H1 (cell line): Measurements from ENCODE around the gene SLC25A51. TPM values are rescaled to one million over a fixed set of nuclear protein-coding genes. Genes with fewer than 3 reads are reported as not detected.

Experiments used
- CTCF ChIA-PET: fragments of 300-600 bp; sonication (Branson Sonifier 250); formaldehyde crosslinking; loops from one replicate; lab custom pipeline; 2021; ENCODE audit not compliant: partially characterized antibody; lab: Charles Lee
- POLR2A ChIA-PET: fragments of 300-600 bp; sonication (Branson Sonifier 250); formaldehyde crosslinking; loops from one replicate; lab custom pipeline; 2021; ENCODE audit warnings: inconsistent platforms; ENCODE audit not compliant: partially characterized antibody; lab: Charles Lee
- DNase-seq, 2 experiments: peaks; one replicate each; pipeline versions ENCODE4 v3.0.0 to v3.0.0-alpha.2; 2010 to 2022; ENCODE audit warnings: low spot score in 2 of 2, low read depth in 1 of 2, mixed read lengths in 1 of 2
- FAIRE-seq: peaks from 2 replicates; lab custom pipeline; 2011; peaks lifted over from hg19 to GRCh38; lab: Jason Lieb, UNC
- H2AFZ ChIP-seq: 2 replicates; pipeline ENCODE4 v1.8.1; 2012; ENCODE audit warnings: low read length, inconsistent platforms
- H2AK5ac ChIP-seq: 2 replicates; pipeline ENCODE4 v1.6.1; 2013; ENCODE audit warnings: low read depth, low read length
- H2BK120ac ChIP-seq: replicated peaks from 2 replicates; pipeline ENCODE3; 2013; ENCODE audit warnings: low read depth, low read length, inconsistent platforms
- H2BK12ac ChIP-seq: 2 replicates; pipeline ENCODE4 v1.6.1; 2013; ENCODE audit warnings: low read depth, low read length
- H2BK15ac ChIP-seq: 2 replicates; pipeline ENCODE4 v1.6.1; 2013; ENCODE audit warnings: low read length
- H2BK20ac ChIP-seq: 2 replicates; pipeline ENCODE4 v1.6.1; 2013; ENCODE audit warnings: low read length
- H2BK5ac ChIP-seq: 2 replicates; pipeline ENCODE4 v1.6.1; 2013; ENCODE audit warnings: low read depth, low read length
- H3K14ac ChIP-seq: 2 replicates; pipeline ENCODE4 v1.6.1; 2013; ENCODE audit warnings: inconsistent platforms; ENCODE audit not compliant: insufficient read length
- H3K18ac ChIP-seq: 2 replicates; pipeline ENCODE4 v1.6.1; 2013; ENCODE audit warnings: low read length; ENCODE audit errors: extremely low read depth
- H3K23ac ChIP-seq: 2 replicates; pipeline ENCODE4 v1.6.1; 2013; ENCODE audit warnings: inconsistent platforms; ENCODE audit not compliant: insufficient read length
- H3K23me2 ChIP-seq: 2 replicates; pipeline ENCODE4 v1.6.1; 2013; ENCODE audit warnings: low read depth, low read length
- H3K27ac ChIP-seq: 2 replicates; pipeline ENCODE4 v1.6.1; 2011; ENCODE audit warnings: low read depth, low read length, inconsistent platforms
- H3K27me3 ChIP-seq, 4 experiments: replicated peaks in 1 of 4; 1 replicate in 1 of 4; 2 replicates in 3 of 4; pipeline versions ENCODE4 v1.6.1 to v1.8.1; 2011 to 2013; ENCODE audit warnings: low read length in 3 of 4, mild to moderate bottlenecking in 3 of 4, inconsistent platforms in 2 of 4, mixed read lengths in 2 of 4, moderate library complexity in 1 of 4; ENCODE audit not compliant: control insufficient read depth in 3 of 4, insufficient read depth in 3 of 4; ENCODE audit errors: extremely low read depth in 1 of 4
- H3K36me3 ChIP-seq, 4 experiments: 2 replicates each; pipeline versions ENCODE4 v1.6.1 to v1.8.1; 2011 to 2013; ENCODE audit warnings: mild to moderate bottlenecking in 4 of 4, low read length in 3 of 4, moderate library complexity in 2 of 4, control low read depth in 1 of 4, inconsistent platforms in 1 of 4; ENCODE audit not compliant: insufficient read depth in 4 of 4, control insufficient read depth in 2 of 4
- H3K4ac ChIP-seq: replicated peaks from 2 replicates; pipeline ENCODE3; 2013; ENCODE audit warnings: low read length, low read depth, mixed read lengths, inconsistent platforms; ENCODE audit not compliant: insufficient read length
- H3K4me1 ChIP-seq, 4 experiments: replicated peaks in 1 of 4; 1 replicate in 1 of 4; 2 replicates in 3 of 4; pipeline versions ENCODE4 v1.6.1 to v1.8.1; 2011 to 2013; ENCODE audit warnings: low read length in 3 of 4, inconsistent platforms in 2 of 4, mixed read lengths in 1 of 4; ENCODE audit not compliant: insufficient read depth in 4 of 4, control insufficient read depth in 3 of 4
- H3K4me2 ChIP-seq, 2 experiments: 2 replicates each; pipeline versions ENCODE4 v1.6.1 to v1.8.1; 2011 to 2013; ENCODE audit warnings: low read depth in 2 of 2, low read length in 2 of 2, control low read depth in 1 of 2, inconsistent platforms in 1 of 2, mild to moderate bottlenecking in 1 of 2; ENCODE audit not compliant: insufficient read depth in 1 of 2
- H3K4me3 ChIP-seq, 4 experiments: fragments of 200-600, 300-600 bp in 1 of 4; sonication (generic), shearing (Covaris generic), sonication (Bioruptor Twin) in 1 of 4; 2 replicates each; pipeline versions ENCODE4 v1.5.1 to v1.8.1; 2011 to 2016; ENCODE audit warnings: low read length in 4 of 4, low read depth in 3 of 4, control low read depth in 2 of 4, inconsistent platforms in 2 of 4, mild to moderate bottlenecking in 2 of 4, mixed read lengths in 1 of 4, moderate library complexity in 1 of 4; ENCODE audit not compliant: insufficient read depth in 2 of 4; ENCODE audit errors: extremely low read depth in 1 of 4
- H3K56ac ChIP-seq: replicated peaks from 2 replicates; pipeline ENCODE3; 2013; ENCODE audit warnings: low read depth, mild to moderate bottlenecking, mixed read lengths, low read length, inconsistent platforms; ENCODE audit not compliant: insufficient read length
- H3K79me1 ChIP-seq: 2 replicates; pipeline ENCODE4 v1.6.1; 2013; ENCODE audit warnings: low read depth, low read length, control low read depth
- H3K79me2 ChIP-seq, 2 experiments: 2 replicates each; pipeline versions ENCODE4 v1.6.1 to v1.8.1; 2012 to 2013; ENCODE audit warnings: low read length in 2 of 2, mild to moderate bottlenecking in 2 of 2, inconsistent platforms in 1 of 2; ENCODE audit not compliant: insufficient read depth in 2 of 2, control insufficient read depth in 1 of 2
- H3K9ac ChIP-seq, 4 experiments: replicated peaks in 1 of 4; 1 replicate in 1 of 4; 2 replicates in 3 of 4; pipeline versions ENCODE4 v1.6.1 to v1.8.1; 2011 to 2013; ENCODE audit warnings: low read depth in 3 of 4, low read length in 3 of 4, control low read depth in 2 of 4, mild to moderate bottlenecking in 2 of 4, moderate library complexity in 2 of 4, inconsistent platforms in 1 of 4; ENCODE audit errors: extremely low read depth in 1 of 4
- H3K9me3 ChIP-seq, 2 experiments: 2 replicates each; pipeline versions ENCODE4 v1.6.1 to v1.8.1; 2012 to 2013; ENCODE audit warnings: mild to moderate bottlenecking in 2 of 2, moderate library complexity in 2 of 2, control low read depth in 1 of 2, inconsistent platforms in 1 of 2, low read depth in 1 of 2, low read length in 1 of 2, mixed read lengths in 1 of 2; ENCODE audit not compliant: insufficient read depth in 2 of 2
- H4K20me1 ChIP-seq, 2 experiments: replicated peaks in 1 of 2; 2 replicates each; pipeline versions ENCODE3 to v1.8.1; 2011 to 2013; ENCODE audit warnings: inconsistent platforms in 2 of 2, low read length in 2 of 2, mild to moderate bottlenecking in 1 of 2; ENCODE audit not compliant: insufficient read depth in 2 of 2, control insufficient read depth in 1 of 2
- H4K5ac ChIP-seq: 2 replicates; pipeline ENCODE4 v1.6.1; 2013; ENCODE audit warnings: low read length, low read depth, mixed read lengths, inconsistent platforms; ENCODE audit not compliant: insufficient read length
- H4K8ac ChIP-seq: 2 replicates; pipeline ENCODE4 v1.8.0; 2013; ENCODE audit warnings: mild to moderate bottlenecking, moderate library complexity, low read length, inconsistent platforms; ENCODE audit not compliant: insufficient read depth; ENCODE audit errors: extremely low read depth
- H4K91ac ChIP-seq: replicated peaks from 2 replicates; pipeline ENCODE3; 2013; ENCODE audit warnings: low read length, mixed read lengths, inconsistent platforms; ENCODE audit not compliant: insufficient read length
- HDAC2 ChIP-seq, 2 experiments: fragments of 300-600 bp in 1 of 2; sonication (generic) in 1 of 2; IDR thresholded peaks; 2 replicates each; pipeline ENCODE4 v1.6.1; 2011 to 2012; ENCODE audit warnings: low read depth in 2 of 2, low read length in 2 of 2, mild to moderate bottlenecking in 2 of 2, moderate library complexity in 2 of 2, borderline replicate concordance in 1 of 2, inconsistent platforms in 1 of 2
- SIX5 ChIP-seq: IDR thresholded peaks from 2 replicates; pipeline ENCODE4 v1.6.1; 2011; ENCODE audit warnings: mild to moderate bottlenecking, low read depth, low read length
- YY1 ChIP-seq: IDR thresholded peaks from 2 replicates; pipeline ENCODE4 v1.6.1; 2011; ENCODE audit warnings: low read depth, mild to moderate bottlenecking, low read length
- WGBS, 2 experiments: shearing (Covaris generic) in 1 of 2; methylation state at CpG; one replicate each; pipeline versions ENCODE4 v1.1.6 to v1.1.7; 2013 to 2015; ENCODE audit warnings: low lambda C conversion rate in 2 of 2, mixed read lengths in 2 of 2, inconsistent platforms in 1 of 2, low coverage in 1 of 2, missing lambda C conversion rate in 1 of 2; ENCODE audit not compliant: insufficient replicate concordance in 2 of 2, insufficient coverage in 1 of 2, insufficient read length in 1 of 2; ENCODE audit errors: extremely low coverage in 1 of 2, missing lambda C conversion rate in 1 of 2; 5-methylcytosine and 5-hydroxymethylcytosine counted together
- polyA plus RNA-seq, 7 experiments: library from polyadenylated mRNA; depleted of rRNA in 3 of 7; stranded (reverse) in 5 of 7; unstranded in 2 of 7; fragments of >200 nt in 5 of 7; fragments of 200-250 nt in 2 of 7; gene quantifications; 1 replicate in 5 of 7; 2 replicates in 1 of 7; 4 replicates in 1 of 7; pipeline versions ENCODE4 v1.2.1 to v1.2.3, GENCODE V29; 2011 to 2013; ENCODE audit warnings: missing spikeins in 2 of 7, mixed read lengths in 2 of 7
- total RNA-seq: library from RNA; stranded (reverse); fragmentation: NEBNext Ultra II Directional; extraction: Animal tissue kit (Norgen Biotek cat#: 25700); gene quantifications from 2 replicates; pipeline ENCODE4 v1.2.1, GENCODE V29; 2021

The SLC25A51 gene
- total and polyA plus RNA-seq, 2 of the 8 experiments (the other 6 are each of a cell fraction or from before 2014, with no cell fraction given): 8.0 to 14.5 TPM

DNA sequence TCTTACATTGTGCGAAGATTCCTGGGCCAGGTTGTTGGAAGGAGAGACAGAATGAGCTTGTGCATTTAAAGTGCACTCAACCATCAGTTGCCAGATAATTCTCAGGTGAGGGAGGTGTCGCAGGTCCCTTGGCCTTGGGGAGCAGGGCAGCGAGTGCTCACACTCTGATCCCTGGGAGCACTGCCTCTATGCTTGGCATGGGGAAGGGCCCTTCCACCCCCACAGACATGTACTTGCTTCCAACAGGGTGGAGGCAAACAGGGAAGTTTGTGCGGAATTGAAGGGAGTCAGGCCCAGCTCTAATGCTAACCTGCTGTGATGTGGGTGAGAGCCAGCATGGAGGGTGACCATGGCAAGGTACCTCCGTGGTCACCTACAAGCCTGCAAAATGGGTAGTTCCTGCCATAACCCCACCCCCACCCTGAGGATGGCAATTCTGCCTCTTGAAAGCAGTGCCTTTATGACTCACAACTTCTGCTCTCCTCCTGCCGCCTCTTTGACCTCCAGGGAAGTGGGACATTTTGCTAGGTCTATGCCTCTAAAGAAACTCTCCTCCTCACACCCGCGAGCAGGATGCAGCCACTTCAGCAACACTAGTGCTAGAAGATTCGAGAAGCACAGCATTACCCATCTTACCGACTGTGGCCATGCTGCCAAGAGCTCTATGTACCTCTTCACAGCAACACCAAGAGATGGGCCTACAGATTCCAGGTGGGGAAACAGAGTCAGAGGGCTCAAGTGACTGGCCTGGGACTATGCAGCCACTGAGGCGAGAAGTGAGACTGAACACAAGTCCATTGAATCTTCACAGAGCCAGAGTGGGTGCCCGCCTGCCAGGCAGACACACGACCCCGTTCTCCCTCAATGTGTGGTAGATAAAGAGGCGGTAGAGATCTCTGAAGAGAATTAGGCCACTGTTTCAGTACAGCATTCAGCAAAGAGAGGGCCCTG lies 22.1 kb upstream of the SLC25A51 start:
- H4K20me1 ChIP-seq: peaks cover 0 to 3% of the 10 kb centered on the region in 2 experiments
- peaks cover 0 to 25% (median 13%) of the 10 kb centered on the region in 4 experiments; a peak in 5 of 7 replicates for H3K4me1 ChIP-seq
- POLR2A ChIA-PET: no interaction called here

More for the DNA sequence above, 22.1 kb upstream of the SLC25A51 start:
- FAIRE-seq (no peak), DNase-seq (no peak)
- Histone ChIP-seq H2BK120ac (no peak overlapping the region), H2BK5ac (no peak overlapping the region), H4K91ac (no peak overlapping the region), H3K14ac (no peak overlapping the region), H4K8ac (no peak overlapping the region), H3K9ac (no peak overlapping the region), H4K5ac (no peak overlapping the region), H3K27ac (no peak overlapping the region), H3K23me2 (no peaks in the 10 kb centered on the region), H3K79me1 (peaks cover 2% of the 10 kb centered on the region; the same call in 1 of the 2 replicates), H3K23ac (no peak overlapping the region), H3K36me3 (no peaks in the 10 kb centered on the region), H2AK5ac (no peak overlapping the region), H2BK15ac (no peak overlapping the region), H3K4ac (no peak overlapping the region), H3K4me2 (no peak overlapping the region), H3K27me3 (no peaks in the 10 kb centered on the region), H3K79me2 (no peaks in the 10 kb centered on the region), H2BK20ac (no peak overlapping the region), H2AFZ (no peak overlapping the region), H3K9me3 (no peaks in the 10 kb centered on the region), H2BK12ac (no peak overlapping the region), H3K4me3 (no peak overlapping the region), H3K56ac (no peak overlapping the region), H3K18ac (no peak overlapping the region)
- WGBS, 2 experiments: 93% methylated on average over 15 of the region's 15 CpGs; no CpG with 5 or more reads in 1 of the 2 experiments
- CTCF ChIA-PET: interaction anchor here (0.5 to 3.1 kb wide), 6 partner anchors 8 to 223 kb away, joined by 3 to 29 read pairs (median 4); no protein-coding TSS in a partner anchor
- TF ChIP-seq YY1: no peak
- no peak for TF ChIP-seq SIX5
- TF ChIP-seq HDAC2 (IDR thresholded peaks at IDR 0.05; ENCODE audit: borderline replicate concordance in 1 of 2, low read depth in 2 of 2, low read length in 2 of 2): no peak
